Astrocyte of the spinal cord (primary cell): ENCODE measurements around the gene TEX55.
A peak's percentile ranks its signal among the peaks of the same experiment; 100 is the strongest.

Experiments used
- DNase-seq: peaks from one replicate; pipeline ENCODE4 v3.0.0; 2011; ENCODE audit warnings: low read depth, low spot score
- H3K4me3 ChIP-seq: 2 replicates; pipeline ENCODE4 v1.5.1; 2011; ENCODE audit warnings: low read depth, mild to moderate bottlenecking, low read length, moderate library complexity
- in situ Hi-C: cut with HindIII; loops from 2 replicates; pipeline ENCODE4 v1.10.0; 2017; ENCODE audit warnings: low sequenced_read_pairs
- TF ChIP-seq, protein P1 (sequence below): IDR thresholded peaks from 2 replicates; pipeline ENCODE4 v1.5.1; 2012; ENCODE audit warnings: low read depth, mild to moderate bottlenecking, low read length, inconsistent platforms

Gene TEX55

DNA sequence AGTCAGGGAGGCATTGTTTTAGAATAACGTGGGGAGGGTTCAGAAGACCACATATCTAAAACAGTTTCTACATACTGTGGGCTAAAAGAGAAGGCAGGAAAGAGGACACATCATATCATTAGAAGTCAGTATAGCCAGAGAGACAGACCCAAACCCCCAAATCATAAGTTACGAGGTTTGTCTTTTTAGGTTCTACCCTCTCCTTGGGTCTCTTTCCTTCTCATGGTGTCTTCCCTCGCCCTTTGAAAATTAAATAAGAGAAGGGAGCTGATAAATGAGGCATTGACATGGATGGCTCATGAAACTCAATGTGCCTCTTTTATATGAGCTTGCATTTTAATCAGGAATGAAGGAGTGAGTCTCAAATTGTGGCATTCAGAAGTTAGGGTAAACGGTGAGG, 30.8 kb downstream of the TEX55 start:
- in situ Hi-C loops = no loop called here
- DNase-seq = no peak
- TF ChIP-seq, protein P1, sequence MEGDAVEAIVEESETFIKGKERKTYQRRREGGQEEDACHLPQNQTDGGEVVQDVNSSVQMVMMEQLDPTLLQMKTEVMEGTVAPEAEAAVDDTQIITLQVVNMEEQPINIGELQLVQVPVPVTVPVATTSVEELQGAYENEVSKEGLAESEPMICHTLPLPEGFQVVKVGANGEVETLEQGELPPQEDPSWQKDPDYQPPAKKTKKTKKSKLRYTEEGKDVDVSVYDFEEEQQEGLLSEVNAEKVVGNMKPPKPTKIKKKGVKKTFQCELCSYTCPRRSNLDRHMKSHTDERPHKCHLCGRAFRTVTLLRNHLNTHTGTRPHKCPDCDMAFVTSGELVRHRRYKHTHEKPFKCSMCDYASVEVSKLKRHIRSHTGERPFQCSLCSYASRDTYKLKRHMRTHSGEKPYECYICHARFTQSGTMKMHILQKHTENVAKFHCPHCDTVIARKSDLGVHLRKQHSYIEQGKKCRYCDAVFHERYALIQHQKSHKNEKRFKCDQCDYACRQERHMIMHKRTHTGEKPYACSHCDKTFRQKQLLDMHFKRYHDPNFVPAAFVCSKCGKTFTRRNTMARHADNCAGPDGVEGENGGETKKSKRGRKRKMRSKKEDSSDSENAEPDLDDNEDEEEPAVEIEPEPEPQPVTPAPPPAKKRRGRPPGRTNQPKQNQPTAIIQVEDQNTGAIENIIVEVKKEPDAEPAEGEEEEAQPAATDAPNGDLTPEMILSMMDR = no peak
- H3K4me3 ChIP-seq = no peak overlapping the region

DNA sequence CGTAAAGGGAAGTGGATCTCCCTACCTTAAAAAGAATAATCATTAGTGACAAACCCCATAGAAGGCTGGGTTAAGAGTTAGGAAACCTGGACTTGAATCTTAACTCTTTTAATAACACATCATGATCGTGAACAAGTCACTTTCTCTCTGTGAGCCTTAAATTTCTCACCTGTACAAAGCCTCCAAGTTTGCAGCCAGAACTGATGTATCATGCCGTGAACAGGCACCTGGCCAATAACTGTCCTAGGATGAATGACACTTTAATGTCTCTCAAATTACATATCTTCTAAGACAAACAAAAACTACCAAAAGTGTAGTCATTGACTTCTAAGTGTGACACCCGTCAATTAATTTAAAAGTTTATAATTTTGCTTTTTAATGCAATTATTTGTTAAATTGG, 31.4 kb downstream of the TEX55 start:
- no peak for DNase-seq
- no peak overlapping the region for H3K4me3 ChIP-seq
- in situ Hi-C loops = no loop called here
- TF ChIP-seq, protein P1 = no peak

DNA sequence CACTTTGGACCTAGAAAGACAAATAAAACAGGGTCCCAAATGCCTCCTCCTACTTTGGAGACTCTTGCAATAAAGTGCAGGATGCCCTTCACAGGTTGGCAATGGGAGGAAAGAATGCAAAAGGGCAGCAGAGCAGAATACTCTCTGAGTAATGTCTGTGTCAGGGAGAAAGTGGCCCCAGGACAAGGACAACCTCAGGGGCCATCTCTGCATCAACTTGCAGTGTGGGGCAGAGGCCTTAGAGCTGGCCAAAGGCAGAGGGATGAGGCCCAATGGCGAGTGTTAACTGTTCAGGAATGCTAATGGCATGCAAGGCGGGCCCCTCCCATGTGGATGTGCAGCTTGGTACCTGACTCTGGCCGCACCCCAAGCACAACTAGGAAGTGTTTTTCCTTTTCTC, 35.8 kb downstream of the TEX55 start:
- no peak for DNase-seq
- TF ChIP-seq, protein P1 = no peak
- in situ Hi-C loops = no loop called here
- no peak overlapping the region for H3K4me3 ChIP-seq

DNA sequence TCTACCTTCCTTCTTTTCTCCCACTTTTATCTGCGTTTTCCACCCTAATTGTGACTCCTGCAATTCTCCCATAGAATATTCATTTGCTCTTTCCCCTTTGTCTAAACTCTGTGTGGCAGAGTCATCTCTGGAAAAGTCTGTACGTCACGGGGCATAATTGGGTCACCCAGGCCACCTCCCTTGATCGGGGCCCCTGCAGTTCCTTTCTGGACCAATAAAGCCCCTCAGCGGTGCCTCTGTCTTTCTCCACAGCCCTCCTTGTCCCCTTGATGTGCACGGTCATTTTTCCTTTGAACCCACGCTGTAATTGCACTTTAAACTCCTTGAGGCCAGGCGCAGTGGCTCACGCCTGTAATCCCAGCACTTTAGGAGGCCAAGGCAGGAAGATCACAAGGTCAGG, 38.1 kb downstream of the TEX55 start:
- TF ChIP-seq, protein P1 = no peak
- no peak for DNase-seq
- in situ Hi-C loops = no loop called here
- H3K4me3 ChIP-seq = no peak overlapping the region

DNA sequence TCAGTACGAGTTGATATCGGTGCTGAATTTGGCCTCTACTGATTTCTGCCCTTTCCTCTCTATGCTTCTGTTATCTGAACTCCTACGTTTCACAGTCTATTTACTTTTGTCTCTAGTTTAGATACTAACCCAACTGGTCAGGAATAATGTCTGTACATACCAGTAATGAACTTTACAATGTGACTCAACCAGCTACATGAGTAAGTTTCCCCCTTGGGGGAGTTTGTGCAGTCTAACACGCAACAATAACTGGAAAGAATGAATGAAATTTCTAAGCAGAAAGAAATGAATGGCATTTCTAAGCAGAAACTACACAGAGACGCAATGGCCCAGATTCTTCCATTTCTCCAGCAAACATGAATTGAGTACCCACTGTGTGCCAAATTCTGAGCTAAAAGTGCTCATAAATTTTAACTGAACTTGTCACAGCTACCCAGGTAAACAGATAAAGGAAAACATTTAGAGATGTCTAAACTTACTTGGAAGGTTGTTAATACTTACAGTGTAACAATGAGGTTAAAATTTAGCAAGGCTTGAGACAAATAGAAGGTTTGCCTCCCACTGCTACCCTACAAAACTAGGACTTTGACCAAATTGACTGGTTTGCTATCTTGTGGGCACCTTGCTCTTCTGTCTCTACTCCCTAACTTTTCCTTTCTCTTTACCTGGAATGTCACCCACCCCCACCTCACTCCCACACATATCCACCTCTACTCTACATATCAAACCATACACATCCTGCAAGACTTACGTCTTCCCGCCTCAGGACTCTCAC, 39.0 kb downstream of the TEX55 start:
- H3K4me3 ChIP-seq = no peak overlapping the region
- TF ChIP-seq, protein P1 = no peak
- in situ Hi-C loops = no loop called here
- DNase-seq = peak; percentile 71

DNA sequence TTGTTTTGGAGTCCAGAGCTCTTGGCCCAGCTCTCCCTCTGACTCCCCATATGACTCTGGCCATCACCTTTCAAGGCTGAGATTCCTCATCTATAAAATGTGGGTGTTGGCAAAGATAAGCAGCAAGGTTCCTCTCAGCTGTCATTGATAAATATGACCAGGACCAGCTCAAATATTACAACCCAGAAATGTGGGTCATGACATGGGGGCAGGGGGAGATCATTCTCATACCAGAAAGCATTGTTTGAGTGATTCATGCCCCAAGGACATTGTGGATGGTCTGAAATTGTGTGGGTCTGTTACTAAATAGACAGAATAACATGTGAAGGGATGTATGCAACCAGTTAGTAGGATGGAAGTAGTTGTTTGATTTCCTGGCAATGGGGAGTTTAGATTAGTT, 41.3 kb downstream of the TEX55 start:
- TF ChIP-seq, protein P1 = no peak
- in situ Hi-C loops = no loop called here
- DNase-seq = no peak
- no peak overlapping the region for H3K4me3 ChIP-seq
